B cell (primary cell): ENCODE results near the gene NINJ2. TPM values are rescaled to one million over a fixed set of nuclear protein-coding genes. Genes with fewer than 3 reads are reported as not detected.

ENCODE experiments used
- ATAC-seq: fragments of 200-7000 bp; cut with Tn5 transposase; one replicate; pipeline ENCODE4 v1.10.0; 2021; ENCODE audit warnings: low read depth, mild to moderate bottlenecking, moderate number of reproducible peaks, moderate library complexity
- CTCF ChIA-PET: fragments of 350-600 bp; sonication (Branson Sonifier 250); formaldehyde crosslinking; loops from one replicate; lab custom pipeline; 2021; ENCODE audit warnings: antibody characterized with exemption, inconsistent platforms; lab: Charles Lee
- POLR2A ChIA-PET: fragments of 350-600 bp; sonication (Branson Sonifier 250); formaldehyde crosslinking; loops from one replicate; lab custom pipeline; 2021; ENCODE audit warnings: antibody characterized with exemption; lab: Charles Lee
- DNase-seq: peaks from one replicate; pipeline ENCODE4 v3.0.0; 2013
- H2AFZ ChIP-seq: 2 replicates; pipeline ENCODE4 v1.6.1; 2012; ENCODE audit warnings: mild to moderate bottlenecking, low read depth, low read length; ENCODE audit not compliant: insufficient read depth, poor library complexity, severe bottlenecking
- H3K27ac ChIP-seq, 2 donors: 1 replicate in 1 of 2; 2 replicates in 1 of 2; pipeline ENCODE4 v1.5.1; 2012 to 2013; ENCODE audit warnings: low read length in 2 of 2, mild to moderate bottlenecking in 2 of 2, moderate library complexity in 1 of 2
- H3K27me3 ChIP-seq, 4 experiments: fragments of 200-600 bp in 1 of 4; sonication (generic) in 1 of 4; replicated peaks in 1 of 4; 1 replicate in 2 of 4; 2 replicates in 2 of 4; pipeline versions ENCODE4 v1.6.1 to v1.7.0; 2013 to 2016; ENCODE audit warnings: low read length in 3 of 4, mild to moderate bottlenecking in 2 of 4, mixed read lengths in 1 of 4, moderate library complexity in 1 of 4; ENCODE audit not compliant: insufficient read depth in 4 of 4, control insufficient read depth in 3 of 4; ENCODE audit errors: control extremely low read depth in 1 of 4
- H3K36me3 ChIP-seq, 2 experiments: replicated peaks in 1 of 2; 1 replicate in 1 of 2; 2 replicates in 1 of 2; pipeline versions ENCODE4 v1.6.1 to v1.7.1; 2013; ENCODE audit warnings: low read length in 1 of 2; ENCODE audit not compliant: insufficient read depth in 2 of 2, control insufficient read depth in 1 of 2; ENCODE audit errors: control extremely low read depth in 1 of 2, extremely low read depth in 1 of 2
- H3K4me1 ChIP-seq, 2 donors: fragments of 200-600 bp in 1 of 2; sonication (generic) in 1 of 2; 1 replicate in 1 of 2; 2 replicates in 1 of 2; pipeline versions ENCODE4 v1.5.1 to v1.6.1; 2013 to 2017; ENCODE audit warnings: low read length in 2 of 2; ENCODE audit not compliant: control insufficient read depth in 2 of 2, insufficient read depth in 2 of 2
- H3K4me2 ChIP-seq: replicated peaks from 2 replicates; pipeline ENCODE3; 2012; ENCODE audit warnings: mild to moderate bottlenecking, low read depth, low read length; ENCODE audit not compliant: poor library complexity, severe bottlenecking
- H3K4me3 ChIP-seq, 5 experiments: fragments of 200-600 bp in 1 of 5; sonication (generic) in 1 of 5; 1 replicate in 3 of 5; 2 replicates in 2 of 5; pipeline versions ENCODE4 v1.5.1 to v1.7.0; 2011 to 2016; ENCODE audit warnings: low read length in 4 of 5, mild to moderate bottlenecking in 4 of 5, low read depth in 2 of 5, control low read depth in 1 of 5, moderate library complexity in 1 of 5; ENCODE audit not compliant: insufficient read depth in 1 of 5; ENCODE audit errors: control extremely low read depth in 1 of 5, extremely low read depth in 1 of 5
- H3K79me2 ChIP-seq: fragments of 200-600 bp; sonication (generic); one replicate; pipeline ENCODE4 v1.6.0; 2016; ENCODE audit warnings: low read length; ENCODE audit not compliant: control insufficient read depth, insufficient read depth
- H3K9ac ChIP-seq: fragments of 200-600 bp; sonication (generic); 2 replicates; pipeline ENCODE4 v1.6.1; 2017; ENCODE audit warnings: mild to moderate bottlenecking, low read length, moderate library complexity
- H3K9me3 ChIP-seq, 3 donors: one replicate each; pipeline versions ENCODE4 v1.6.1 to v1.7.1; 2013; ENCODE audit warnings: low read length in 2 of 3; ENCODE audit not compliant: control insufficient read depth in 2 of 3, insufficient read depth in 1 of 3; ENCODE audit errors: control extremely low read depth in 1 of 3
- H4K20me1 ChIP-seq: 2 replicates; pipeline ENCODE4 v1.6.0; 2012; ENCODE audit warnings: mild to moderate bottlenecking, low read length; ENCODE audit not compliant: insufficient read depth, control insufficient read depth, poor library complexity, severe bottlenecking
- H3K27ac Mint-ChIP-seq: one replicate; pipeline ENCODE4 v1.8.0; 2021; ENCODE audit warnings: mixed read lengths
- H3K27me3 Mint-ChIP-seq: one replicate; pipeline ENCODE4 v1.8.0; 2021; ENCODE audit warnings: mixed read lengths
- H3K4me1 Mint-ChIP-seq: one replicate; pipeline ENCODE4 v1.8.0; 2021; ENCODE audit warnings: mixed read lengths
- H3K4me3 Mint-ChIP-seq: one replicate; pipeline ENCODE4 v1.8.0; 2021; ENCODE audit warnings: mixed read lengths
- H3K9me3 Mint-ChIP-seq: one replicate; pipeline ENCODE4 v1.8.0; 2022; ENCODE audit warnings: mixed read lengths; ENCODE audit not compliant: insufficient read depth
- EZH2 ChIP-seq: IDR thresholded peaks from 2 replicates; pipeline ENCODE4 v1.6.1; 2012; ENCODE audit warnings: borderline replicate concordance, low read depth, mild to moderate bottlenecking, moderate library complexity, low read length; ENCODE audit not compliant: insufficient read depth, poor library complexity, severe bottlenecking
- WGBS: methylation state at CpG from one replicate; pipeline ENCODE4 v1.1.5; 2013; ENCODE audit warnings: missing lambda C conversion rate; ENCODE audit not compliant: insufficient coverage; 5-methylcytosine and 5-hydroxymethylcytosine counted together
- intact Hi-C: fragments of 100-400 bp; cut with micrococcal nuclease; formaldehyde crosslinking; loops from one replicate; pipeline ENCODE4 v1.10.0; 2022
- polyA plus RNA-seq: library from polyadenylated mRNA; depleted of rRNA; stranded (reverse); fragments of >200 nt; gene quantifications from 2 replicates; pipeline ENCODE4 v1.2.3, GENCODE V29; 2012
- total RNA-seq, 2 donors: library from RNA; stranded (reverse); fragments of 120-200 nt in 1 of 2; gene quantifications; 1 replicate in 1 of 2; 2 replicates in 1 of 2; pipeline versions ENCODE4 v1.2.3 to v1.2.4, GENCODE V29; 2013 to 2022
- TF ChIP-seq, protein P1 (sequence below): fragments of 200-600 bp; IDR thresholded peaks from one replicate; pipeline ENCODE4 v1.8.0; 2022; ENCODE audit warnings: antibody characterized with exemption, mild to moderate bottlenecking

The NINJ2 gene
- total and polyA plus RNA-seq, 2 donors (not counting 1 experiment from before 2014, with no cell fraction given), result 2.9 to 10.2 TPM

GRCh38 chr12:560691-561390, 102.4 kb downstream of the NINJ2 start:
- no peaks in the 10 kb centered on the region for H4K20me1 ChIP-seq
- intact Hi-C loops, result no loop called here
- H3K27me3 Mint-ChIP-seq, result peaks cover 16% of the 10 kb centered on the region
- ATAC-seq (no peak), DNase-seq (no peak)
- ChIA-PET CTCF (no interaction called here), POLR2A (no interaction called here)
- H3K27ac ChIP-seq, result no peak overlapping the region
- no peaks in the 10 kb centered on the region for H3K36me3 ChIP-seq
- no peak overlapping the region for H3K9ac ChIP-seq
- no peaks in the 10 kb centered on the region for H3K9me3 ChIP-seq
- peaks cover 22 to 34% of the 10 kb centered on the region in 2 donors for H3K4me1 ChIP-seq
- H3K4me1 Mint-ChIP-seq, result peaks cover 29% of the 10 kb centered on the region
- peaks cover 0 to 3% (median 1%) of the 10 kb centered on the region in 4 experiments for H3K27me3 ChIP-seq
- no peak overlapping the region for H3K4me3 Mint-ChIP-seq
- H3K9me3 Mint-ChIP-seq, result no peaks in the 10 kb centered on the region
- H3K4me3 ChIP-seq, result no peak overlapping the region
- no peak overlapping the region for H3K4me2 ChIP-seq
- H2AFZ ChIP-seq, result no peak overlapping the region
- TF ChIP-seq EZH2, result no peak
- TF ChIP-seq, protein P1, sequence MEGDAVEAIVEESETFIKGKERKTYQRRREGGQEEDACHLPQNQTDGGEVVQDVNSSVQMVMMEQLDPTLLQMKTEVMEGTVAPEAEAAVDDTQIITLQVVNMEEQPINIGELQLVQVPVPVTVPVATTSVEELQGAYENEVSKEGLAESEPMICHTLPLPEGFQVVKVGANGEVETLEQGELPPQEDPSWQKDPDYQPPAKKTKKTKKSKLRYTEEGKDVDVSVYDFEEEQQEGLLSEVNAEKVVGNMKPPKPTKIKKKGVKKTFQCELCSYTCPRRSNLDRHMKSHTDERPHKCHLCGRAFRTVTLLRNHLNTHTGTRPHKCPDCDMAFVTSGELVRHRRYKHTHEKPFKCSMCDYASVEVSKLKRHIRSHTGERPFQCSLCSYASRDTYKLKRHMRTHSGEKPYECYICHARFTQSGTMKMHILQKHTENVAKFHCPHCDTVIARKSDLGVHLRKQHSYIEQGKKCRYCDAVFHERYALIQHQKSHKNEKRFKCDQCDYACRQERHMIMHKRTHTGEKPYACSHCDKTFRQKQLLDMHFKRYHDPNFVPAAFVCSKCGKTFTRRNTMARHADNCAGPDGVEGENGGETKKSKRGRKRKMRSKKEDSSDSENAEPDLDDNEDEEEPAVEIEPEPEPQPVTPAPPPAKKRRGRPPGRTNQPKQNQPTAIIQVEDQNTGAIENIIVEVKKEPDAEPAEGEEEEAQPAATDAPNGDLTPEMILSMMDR, result no peak
- no peak overlapping the region for H3K27ac Mint-ChIP-seq
- WGBS, result 73% methylated on average over 11 of the region's 19 CpGs
- no peaks in the 10 kb centered on the region for H3K79me2 ChIP-seq

DNA sequence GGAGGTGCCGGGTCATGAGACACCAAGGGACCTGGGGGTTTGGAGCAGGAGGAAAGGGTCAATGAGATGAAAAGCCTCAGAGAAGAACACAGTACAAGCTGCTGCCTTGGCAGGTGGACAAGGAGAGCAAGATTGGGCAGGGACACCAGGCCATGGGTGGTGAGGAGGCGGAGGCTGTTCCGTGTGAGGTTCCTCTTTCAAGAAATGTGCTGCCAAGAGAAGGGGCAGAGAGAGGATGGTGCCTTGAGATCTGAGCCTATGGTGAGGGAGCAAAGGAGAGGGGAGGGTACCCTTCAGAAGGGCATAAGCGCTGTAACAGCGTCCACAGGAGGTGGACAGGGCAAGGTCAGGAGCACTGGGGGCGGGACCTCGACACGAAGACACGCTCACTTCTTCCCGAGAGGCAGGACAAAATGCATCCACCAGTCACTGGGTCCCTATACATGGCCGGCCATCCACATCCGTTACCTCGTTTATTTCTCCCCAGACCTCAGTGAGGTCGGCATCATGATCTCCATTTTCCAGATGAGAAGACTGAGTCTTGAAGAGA, 103.3 kb downstream of the NINJ2 start:
- H3K9me3 ChIP-seq, result no peaks in the 10 kb centered on the region
- H3K79me2 ChIP-seq, result no peaks in the 10 kb centered on the region
- no peaks in the 10 kb centered on the region for H3K36me3 ChIP-seq
- H3K27ac ChIP-seq, result no peak overlapping the region
- H3K4me3 ChIP-seq, result no peak overlapping the region
- peaks cover 22 to 34% of the 10 kb centered on the region in 2 donors for H3K4me1 ChIP-seq
- H3K27me3 Mint-ChIP-seq, result peaks cover 19% of the 10 kb centered on the region
- peaks cover 0 to 3% (median 1%) of the 10 kb centered on the region in 4 experiments for H3K27me3 ChIP-seq
- TF ChIP-seq, protein P1, result no peak
- no peak overlapping the region for H2AFZ ChIP-seq
- H3K27ac Mint-ChIP-seq, result no peak overlapping the region
- ChIA-PET POLR2A (no interaction called here), CTCF (interaction anchor here (1.2 kb wide), 1 partner anchor 12 kb away, joined by 4 read pairs; no protein-coding TSS in a partner anchor)
- no peak overlapping the region for H3K4me3 Mint-ChIP-seq
- H4K20me1 ChIP-seq, result no peaks in the 10 kb centered on the region
- WGBS, result 84% methylated on average over 10 of the region's 14 CpGs
- H3K4me2 ChIP-seq, result no peak overlapping the region
- no peak overlapping the region for H3K9ac ChIP-seq
- intact Hi-C loops, result no loop called here
- peaks cover 29% of the 10 kb centered on the region for H3K4me1 Mint-ChIP-seq
- DNase-seq (no peak), ATAC-seq (no peak)
- H3K9me3 Mint-ChIP-seq, result no peaks in the 10 kb centered on the region
